Measurements from ENCODE around the gene FNIP1.
"Not testable (repeated sequence)": the region's sequence is repeated elsewhere in the genome, so short reads cannot be mapped to it uniquely, and the experiment has no call there.

Gene FNIP1

DNA sequence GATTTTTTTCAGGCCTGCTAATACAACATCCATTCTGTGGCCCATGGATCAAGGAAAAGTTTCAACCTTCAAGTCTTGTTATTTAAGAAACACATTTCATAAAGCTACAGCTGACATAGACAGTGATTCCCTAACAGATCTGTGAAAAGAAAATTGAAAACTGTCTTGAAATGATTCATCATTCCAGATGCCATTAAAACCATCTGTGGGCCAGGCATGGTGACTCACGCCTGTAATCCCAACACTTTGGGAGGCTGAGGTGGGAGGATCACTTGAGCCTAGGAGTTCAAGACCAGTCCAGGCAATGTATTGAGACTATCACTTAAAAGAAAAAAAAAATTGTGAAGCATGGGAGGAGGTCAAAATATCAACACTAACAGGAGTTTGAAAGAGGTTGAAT lies 167.8 kb downstream of the FNIP1 start:
- H3K36me3 ChIP-seq (ENCODE audit: control insufficient read depth in 2 of 2, insufficient read depth in 2 of 2, low read length in 2 of 2) = no peaks in the 10 kb centered on the region
- H3K27ac ChIP-seq (ENCODE audit: low read length) = no peak overlapping the region
- no peaks in the 10 kb centered on the region for H3K9me3 ChIP-seq (ENCODE audit: control insufficient read depth in 2 of 2, low read length in 2 of 2)
- no peaks in the 10 kb centered on the region for H3K27me3 ChIP-seq (ENCODE audit: control insufficient read depth in 1 of 2, insufficient read depth in 2 of 2, low read length in 2 of 2)
- H3K4me3 ChIP-seq (ENCODE audit: low read length in 2 of 2) = no peak overlapping the region
- no peaks in the 10 kb centered on the region for H3K4me1 ChIP-seq (ENCODE audit: control insufficient read depth, insufficient read depth, low read length)
- H3K9ac ChIP-seq (ENCODE audit: low read length in 2 of 2) = no peak overlapping the region

DNA sequence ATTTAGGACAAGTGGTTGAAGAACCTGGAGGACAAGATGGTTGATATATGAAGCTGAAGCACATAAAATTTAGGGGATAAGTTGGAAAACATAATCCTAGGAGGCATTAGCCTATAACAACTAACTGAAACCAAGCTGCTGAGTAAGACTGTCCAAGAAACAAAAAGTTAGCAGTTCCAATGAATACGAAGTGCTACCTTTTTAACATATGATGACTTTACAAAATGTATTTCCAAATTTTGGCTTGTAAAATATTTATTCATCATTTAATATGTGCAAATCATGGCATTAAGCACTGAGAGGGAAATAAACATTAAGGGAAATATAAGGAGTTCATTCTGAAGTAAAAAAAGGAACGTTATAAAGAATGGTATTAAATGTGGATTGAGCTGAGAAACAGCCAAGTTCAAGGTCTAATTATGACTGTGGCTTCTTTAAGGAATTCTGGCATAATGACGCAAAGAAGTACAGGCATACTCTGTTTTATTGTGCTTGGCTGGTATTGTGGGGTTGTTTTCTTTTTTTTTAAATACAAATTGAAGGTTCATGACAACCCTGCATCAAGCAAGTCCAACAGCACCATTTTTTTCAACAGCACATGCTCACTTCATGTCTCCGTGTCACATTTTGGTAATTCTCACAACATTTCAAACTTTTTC lies 169.5 kb downstream of the FNIP1 start:
- H3K27me3 ChIP-seq (ENCODE audit: control insufficient read depth in 1 of 2, insufficient read depth in 2 of 2, low read length in 2 of 2) = no peaks in the 10 kb centered on the region
- H3K36me3 ChIP-seq (ENCODE audit: control insufficient read depth in 2 of 2, insufficient read depth in 2 of 2, low read length in 2 of 2) = no peaks in the 10 kb centered on the region
- no peak overlapping the region for H3K4me3 ChIP-seq (ENCODE audit: low read length in 2 of 2)
- no peaks in the 10 kb centered on the region for H3K9me3 ChIP-seq (ENCODE audit: control insufficient read depth in 2 of 2, low read length in 2 of 2)
- H3K9ac ChIP-seq (ENCODE audit: low read length in 2 of 2) = no peak overlapping the region
- H3K27ac ChIP-seq (ENCODE audit: low read length) = no peak overlapping the region
- no peaks in the 10 kb centered on the region for H3K4me1 ChIP-seq (ENCODE audit: control insufficient read depth, insufficient read depth, low read length)

DNA sequence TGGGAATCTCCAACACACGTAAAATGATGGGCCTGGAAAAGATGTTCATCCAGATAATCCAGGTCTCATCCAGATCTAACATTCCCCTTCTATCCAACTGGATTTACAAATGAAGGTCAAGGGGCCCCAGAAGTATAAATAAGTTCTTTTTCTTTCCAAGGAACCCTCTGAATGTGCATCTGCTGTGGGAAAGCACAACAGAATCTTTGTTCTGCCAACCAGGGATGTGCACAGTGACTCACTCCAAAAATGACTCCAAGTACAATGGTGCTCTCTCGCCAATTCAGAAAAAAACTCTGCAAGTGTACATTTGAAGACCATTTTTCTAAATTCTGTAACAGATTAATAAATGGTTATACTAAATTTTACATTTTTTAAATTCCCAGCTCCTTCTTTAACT lies 174.2 kb downstream of the FNIP1 start:
- H3K27ac ChIP-seq (ENCODE audit: low read length) = no peak overlapping the region

DNA sequence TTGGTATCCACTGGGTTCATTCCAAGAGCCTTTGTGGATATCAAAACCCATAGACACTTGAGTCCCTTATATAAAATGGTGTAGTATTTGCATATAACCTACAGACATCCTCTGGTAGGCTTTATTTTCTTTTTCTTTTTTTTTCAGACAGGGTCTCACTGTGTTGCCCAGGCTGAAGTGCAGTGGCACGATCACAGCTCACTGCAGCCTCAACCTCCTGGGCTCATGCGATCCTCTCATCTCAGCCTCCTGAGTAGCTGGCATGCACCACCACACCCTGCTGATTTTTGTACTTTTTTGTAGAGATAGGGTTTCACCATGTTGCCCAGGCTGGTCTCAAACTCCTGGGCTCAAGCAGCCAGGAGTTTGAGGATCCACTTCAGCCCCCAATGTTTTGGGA lies 175.7 kb downstream of the FNIP1 start:
- H3K9me3 ChIP-seq (ENCODE audit: control insufficient read depth in 2 of 2, low read length in 2 of 2); H3K27me3 ChIP-seq (ENCODE audit: control insufficient read depth in 1 of 2, insufficient read depth in 2 of 2, low read length in 2 of 2); H3K4me3 ChIP-seq (ENCODE audit: low read length in 2 of 2); H3K27ac ChIP-seq (ENCODE audit: low read length); H3K36me3 ChIP-seq (ENCODE audit: control insufficient read depth in 2 of 2, insufficient read depth in 2 of 2, low read length in 2 of 2); H3K9ac ChIP-seq (ENCODE audit: low read length in 2 of 2); H3K4me1 ChIP-seq (ENCODE audit: control insufficient read depth, insufficient read depth, low read length): not testable (repeated sequence)

More for the DNA sequence above, 174.2 kb downstream of the FNIP1 start:
- Histone ChIP-seq H3K9ac (ENCODE audit: low read length in 2 of 2) (no peak overlapping the region), H3K4me1 (ENCODE audit: control insufficient read depth, insufficient read depth, low read length) (no peaks in the 10 kb centered on the region), H3K27me3 (ENCODE audit: control insufficient read depth in 1 of 2, insufficient read depth in 2 of 2, low read length in 2 of 2) (no peaks in the 10 kb centered on the region), H3K4me3 (ENCODE audit: low read length in 2 of 2) (no peak overlapping the region), H3K9me3 (ENCODE audit: control insufficient read depth in 2 of 2, low read length in 2 of 2) (no peaks in the 10 kb centered on the region), H3K36me3 (ENCODE audit: control insufficient read depth in 2 of 2, insufficient read depth in 2 of 2, low read length in 2 of 2) (no peaks in the 10 kb centered on the region)

DNA sequence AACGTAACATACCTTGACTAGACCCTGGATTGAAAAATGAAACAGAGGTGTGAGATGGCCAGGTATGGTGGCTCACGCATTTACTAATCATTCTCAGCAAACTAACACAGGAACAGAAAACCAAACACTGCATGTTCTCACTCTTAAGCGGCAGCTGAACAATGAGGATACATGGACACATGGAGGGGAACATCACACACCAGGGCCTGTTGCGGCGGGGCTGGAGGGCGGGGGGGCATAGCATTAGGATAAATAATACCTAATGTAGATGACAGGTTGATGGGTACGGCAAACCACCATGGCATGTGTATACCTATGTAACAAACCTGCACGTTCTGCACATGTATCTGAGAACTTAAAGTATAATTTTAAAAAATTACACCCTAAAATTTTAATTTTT lies 177.7 kb downstream of the FNIP1 start:
- Histone ChIP-seq H3K4me3 (ENCODE audit: low read length in 2 of 2) (no peak overlapping the region), H3K4me1 (ENCODE audit: control insufficient read depth, insufficient read depth, low read length) (no peaks in the 10 kb centered on the region), H3K9ac (ENCODE audit: low read length in 2 of 2) (no peak overlapping the region), H3K9me3 (ENCODE audit: control insufficient read depth in 2 of 2, low read length in 2 of 2) (no peaks in the 10 kb centered on the region), H3K36me3 (ENCODE audit: control insufficient read depth in 2 of 2, insufficient read depth in 2 of 2, low read length in 2 of 2) (no peaks in the 10 kb centered on the region), H3K27ac (ENCODE audit: low read length) (no peak overlapping the region), H3K27me3 (ENCODE audit: control insufficient read depth in 1 of 2, insufficient read depth in 2 of 2, low read length in 2 of 2) (no peaks in the 10 kb centered on the region)

DNA sequence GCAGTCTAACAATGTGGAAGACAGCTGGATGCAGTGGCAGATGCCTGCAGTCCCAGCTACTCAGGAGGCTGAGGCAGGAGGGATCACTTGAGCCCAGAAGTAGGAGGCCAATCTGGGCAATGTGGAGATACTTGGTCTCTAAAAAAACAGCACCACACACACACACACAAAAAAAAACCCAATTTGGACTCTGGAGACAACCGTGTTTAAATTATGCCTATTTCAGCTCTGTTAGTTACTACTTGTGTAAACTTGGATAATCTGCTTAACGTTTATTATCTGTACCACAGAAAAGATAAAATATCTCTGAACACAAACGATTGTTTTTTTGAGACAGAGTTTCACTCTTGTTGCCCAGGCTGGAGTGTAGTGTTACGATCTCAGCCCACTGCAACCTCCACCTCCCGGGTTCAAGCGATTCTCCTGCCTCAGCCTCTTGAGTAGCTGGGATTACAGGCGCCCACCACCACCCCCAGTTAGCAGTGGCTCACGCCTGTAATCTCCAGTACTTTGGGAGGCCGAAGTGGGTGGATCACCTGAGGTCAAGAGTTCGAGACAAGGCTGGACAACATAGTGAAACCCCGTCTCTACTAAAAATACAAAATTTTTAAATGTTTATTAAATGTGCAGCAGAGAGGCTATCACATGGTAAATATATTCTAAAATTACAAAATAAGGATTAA lies 179.5 kb downstream of the FNIP1 start:
- H3K36me3 ChIP-seq (ENCODE audit: control insufficient read depth in 2 of 2, insufficient read depth in 2 of 2, low read length in 2 of 2) = no peaks in the 10 kb centered on the region
- no peak overlapping the region for H3K9ac ChIP-seq (ENCODE audit: low read length in 2 of 2)
- H3K27ac ChIP-seq (ENCODE audit: low read length) = no peak overlapping the region
- no peaks in the 10 kb centered on the region for H3K4me1 ChIP-seq (ENCODE audit: control insufficient read depth, insufficient read depth, low read length)
- no peaks in the 10 kb centered on the region for H3K9me3 ChIP-seq (ENCODE audit: control insufficient read depth in 2 of 2, low read length in 2 of 2)
- H3K27me3 ChIP-seq (ENCODE audit: control insufficient read depth in 1 of 2, insufficient read depth in 2 of 2, low read length in 2 of 2) = no peaks in the 10 kb centered on the region
- H3K4me3 ChIP-seq (ENCODE audit: low read length in 2 of 2) = no peak overlapping the region

DNA sequence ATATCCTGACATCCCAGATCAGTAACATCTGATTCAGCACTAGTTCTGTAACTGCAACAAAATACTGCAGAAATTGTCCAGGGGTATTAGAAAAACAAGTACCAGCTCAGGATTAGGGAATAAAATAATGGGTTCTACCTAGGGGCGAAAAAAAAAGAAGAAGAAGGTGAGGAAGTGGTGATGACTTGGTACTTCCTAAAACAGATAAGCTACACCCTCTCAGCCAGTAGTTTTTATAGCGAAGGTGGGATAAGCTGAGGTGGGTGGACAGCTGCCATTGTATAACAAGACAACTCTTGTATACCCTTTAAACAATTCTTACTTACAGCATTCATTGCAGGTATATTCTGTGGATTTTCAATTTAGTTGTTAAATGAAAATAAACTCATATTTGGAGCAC lies 180.9 kb downstream of the FNIP1 start:
- Histone ChIP-seq H3K9me3 (ENCODE audit: control insufficient read depth in 2 of 2, low read length in 2 of 2) (no peaks in the 10 kb centered on the region), H3K27me3 (ENCODE audit: control insufficient read depth in 1 of 2, insufficient read depth in 2 of 2, low read length in 2 of 2) (no peaks in the 10 kb centered on the region), H3K9ac (ENCODE audit: low read length in 2 of 2) (no peak overlapping the region), H3K4me3 (ENCODE audit: low read length in 2 of 2) (no peak overlapping the region), H3K4me1 (ENCODE audit: control insufficient read depth, insufficient read depth, low read length) (no peaks in the 10 kb centered on the region), H3K27ac (ENCODE audit: low read length) (no peak overlapping the region), H3K36me3 (ENCODE audit: control insufficient read depth in 2 of 2, insufficient read depth in 2 of 2, low read length in 2 of 2) (no peaks in the 10 kb centered on the region)

DNA sequence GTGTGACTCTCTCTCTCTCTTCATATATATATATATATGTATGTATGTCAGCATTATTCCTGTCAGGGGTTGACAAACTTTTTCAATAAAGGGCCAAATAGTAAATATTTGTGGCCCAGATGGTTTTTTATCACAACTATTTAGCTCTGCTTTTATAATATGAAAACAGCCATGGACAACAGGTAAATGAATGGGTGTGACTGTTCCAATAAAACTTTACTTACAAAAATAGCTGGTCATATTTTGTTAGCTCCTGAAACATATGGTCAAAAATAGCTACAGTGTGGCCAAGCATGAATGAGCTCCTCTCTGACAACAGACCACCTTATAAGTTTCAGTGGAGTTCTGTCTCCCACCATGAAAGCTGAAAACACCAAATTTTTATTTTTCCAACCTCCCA lies 183.4 kb downstream of the FNIP1 start:
- H3K9me3 ChIP-seq (ENCODE audit: control insufficient read depth in 2 of 2, low read length in 2 of 2) = no peaks in the 10 kb centered on the region
- no peak overlapping the region for H3K4me3 ChIP-seq (ENCODE audit: low read length in 2 of 2)
- no peaks in the 10 kb centered on the region for H3K36me3 ChIP-seq (ENCODE audit: control insufficient read depth in 2 of 2, insufficient read depth in 2 of 2, low read length in 2 of 2)
- H3K4me1 ChIP-seq (ENCODE audit: control insufficient read depth, insufficient read depth, low read length) = no peaks in the 10 kb centered on the region
- H3K9ac ChIP-seq (ENCODE audit: low read length in 2 of 2) = no peak overlapping the region
- no peak overlapping the region for H3K27ac ChIP-seq (ENCODE audit: low read length)
- no peaks in the 10 kb centered on the region for H3K27me3 ChIP-seq (ENCODE audit: control insufficient read depth in 1 of 2, insufficient read depth in 2 of 2, low read length in 2 of 2)

DNA sequence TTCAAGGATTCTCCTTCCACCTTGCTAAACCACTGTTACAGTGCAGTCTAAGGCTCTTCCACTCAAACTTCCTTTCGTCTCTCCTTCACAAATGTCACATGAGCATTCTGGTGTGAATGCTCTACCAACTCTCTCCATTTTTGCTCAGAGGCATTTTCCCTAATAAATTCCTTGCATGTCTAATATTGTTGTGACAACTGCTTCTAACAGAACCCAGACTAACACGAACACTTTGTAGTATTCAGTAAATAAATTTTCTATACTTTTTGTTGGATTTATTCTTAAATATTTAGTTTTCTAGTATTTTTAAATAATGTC lies 185.8 kb downstream of the FNIP1 start:
- Histone ChIP-seq H3K27ac (ENCODE audit: low read length) (no peak overlapping the region), H3K4me3 (ENCODE audit: low read length in 2 of 2) (no peak overlapping the region), H3K27me3 (ENCODE audit: control insufficient read depth in 1 of 2, insufficient read depth in 2 of 2, low read length in 2 of 2) (no peaks in the 10 kb centered on the region), H3K36me3 (ENCODE audit: control insufficient read depth in 2 of 2, insufficient read depth in 2 of 2, low read length in 2 of 2) (no peaks in the 10 kb centered on the region), H3K4me1 (ENCODE audit: control insufficient read depth, insufficient read depth, low read length) (no peaks in the 10 kb centered on the region), H3K9me3 (ENCODE audit: control insufficient read depth in 2 of 2, low read length in 2 of 2) (no peaks in the 10 kb centered on the region), H3K9ac (ENCODE audit: low read length in 2 of 2) (no peak overlapping the region)

DNA sequence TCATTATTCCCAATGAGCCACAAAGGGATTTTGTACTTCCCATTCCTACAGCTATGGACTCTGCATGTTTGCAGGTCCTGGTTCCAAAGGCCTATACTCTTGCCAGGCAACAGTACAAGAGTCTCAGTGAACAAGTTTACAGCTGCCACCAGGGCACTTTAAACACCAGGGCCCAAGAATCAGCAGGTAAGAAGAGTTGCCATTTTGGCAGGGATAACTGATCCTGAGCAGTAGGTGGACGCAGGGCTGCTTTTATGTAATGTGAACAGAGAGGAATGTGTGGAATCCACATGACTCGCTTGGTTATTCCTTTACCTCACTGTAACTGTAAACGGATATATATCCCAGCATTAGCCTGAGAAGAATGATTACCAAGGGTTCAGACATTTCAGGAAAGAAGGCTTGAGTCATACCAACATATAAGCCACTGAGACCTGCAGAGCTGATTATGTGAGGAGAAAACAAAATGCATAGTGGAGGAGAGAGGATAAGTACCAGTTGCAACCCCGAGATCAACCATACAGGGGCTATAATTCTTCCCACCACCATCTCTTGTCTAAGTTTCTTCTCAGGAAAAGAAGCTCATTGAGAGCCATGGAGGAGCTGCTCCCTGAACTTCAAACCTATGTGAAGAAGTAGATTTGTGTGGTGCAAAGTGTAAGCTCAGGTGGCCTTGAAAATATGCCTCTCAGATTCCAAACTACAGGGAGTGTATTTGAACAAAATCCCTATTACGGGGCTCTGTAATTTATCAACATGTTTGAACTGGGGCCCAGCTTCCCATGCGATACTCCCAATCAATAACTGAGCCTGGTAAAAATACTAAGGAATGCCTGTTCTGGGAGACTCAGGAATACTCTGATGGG lies 186.4 kb downstream of the FNIP1 start:
- no peak overlapping the region for H3K9ac ChIP-seq (ENCODE audit: low read length in 2 of 2)
- no peak overlapping the region for H3K4me3 ChIP-seq (ENCODE audit: low read length in 2 of 2)
- H3K27me3 ChIP-seq (ENCODE audit: control insufficient read depth in 1 of 2, insufficient read depth in 2 of 2, low read length in 2 of 2) = no peaks in the 10 kb centered on the region
- H3K36me3 ChIP-seq (ENCODE audit: control insufficient read depth in 2 of 2, insufficient read depth in 2 of 2, low read length in 2 of 2) = no peaks in the 10 kb centered on the region
- no peak overlapping the region for H3K27ac ChIP-seq (ENCODE audit: low read length)
- H3K9me3 ChIP-seq (ENCODE audit: control insufficient read depth in 2 of 2, low read length in 2 of 2) = no peaks in the 10 kb centered on the region
- H3K4me1 ChIP-seq (ENCODE audit: control insufficient read depth, insufficient read depth, low read length) = no peaks in the 10 kb centered on the region

DNA sequence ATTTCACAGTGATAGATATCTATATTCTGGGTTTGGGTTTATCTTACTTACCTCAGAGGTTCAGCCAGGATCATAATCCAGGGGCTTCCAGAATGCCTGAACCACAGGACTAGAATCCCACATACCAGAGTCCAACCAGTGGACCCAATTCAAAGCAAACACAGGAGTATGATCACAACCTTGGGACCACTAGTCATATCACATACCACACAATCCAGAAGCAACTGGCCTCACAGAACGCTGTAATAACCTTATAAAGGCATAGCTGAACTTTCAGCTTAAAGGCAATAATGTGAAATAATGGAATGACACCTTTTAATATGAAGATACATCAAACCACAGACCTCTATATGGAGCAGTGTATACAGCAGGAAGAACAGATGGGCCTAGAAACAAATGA lies 187.0 kb downstream of the FNIP1 start:
- Histone ChIP-seq H3K9ac (ENCODE audit: low read length in 2 of 2) (no peak overlapping the region), H3K27me3 (ENCODE audit: control insufficient read depth in 1 of 2, insufficient read depth in 2 of 2, low read length in 2 of 2) (no peaks in the 10 kb centered on the region), H3K27ac (ENCODE audit: low read length) (no peak overlapping the region), H3K4me1 (ENCODE audit: control insufficient read depth, insufficient read depth, low read length) (no peaks in the 10 kb centered on the region), H3K36me3 (ENCODE audit: control insufficient read depth in 2 of 2, insufficient read depth in 2 of 2, low read length in 2 of 2) (no peaks in the 10 kb centered on the region), H3K4me3 (ENCODE audit: low read length in 2 of 2) (no peak overlapping the region), H3K9me3 (ENCODE audit: control insufficient read depth in 2 of 2, low read length in 2 of 2) (no peaks in the 10 kb centered on the region)
